Measurements from ENCODE around the gene SRSF1. TPM values are rescaled to one million over a fixed set of nuclear protein-coding genes. Genes with fewer than 3 reads are reported as not detected.

SRSF1 gene
- total and polyA plus RNA-seq, 2 of the 4 experiments (the other 2 are of a cell fraction), result 190 to 357 TPM

GRCh38 chr17:57993471-57994365 is 13.3 kb downstream of the SRSF1 start:
- H3K27ac ChIP-seq (ENCODE audit: insufficient read depth, low read length), result no peak overlapping the region
- ATAC-seq (ENCODE audit: low read depth) (no peak), DNase-seq (no peak)
- intact Hi-C loops (cut with micrococcal nuclease), result loop anchor here (2.0 kb wide), 2 partner anchors 101 to 863 kb away; no protein-coding TSS in a partner anchor
- H3K4me3 ChIP-seq (ENCODE audit: insufficient read depth, low read depth, low read length), result no peak overlapping the region
- H3K23ac ChIP-seq (ENCODE audit: low read depth, low read length), result no peak overlapping the region
- ChIA-PET POLR2A (ENCODE audit: unreplicated experiment) (interaction anchor here (0.8 kb wide), 1 partner anchor 113 kb away, joined by 3 read pairs; no protein-coding TSS in a partner anchor), CTCF (interaction anchor here (1.1 to 1.8 kb wide), 2 partner anchors 45 to 135 kb away, joined by 3 to 11 read pairs; no protein-coding TSS in a partner anchor)
- H3K4ac ChIP-seq (ENCODE audit: low read depth, low read length), result no peak overlapping the region
- 0 out of 2 replicates have a peak overlapping the region, but pooled peaks have one; percentile 50 for H4K5ac ChIP-seq (ENCODE audit: low read depth, low read length)
- no peak overlapping the region; the same call in 1 of the 2 replicates for H3K9ac ChIP-seq (ENCODE audit: low read depth, low read length)
- no peaks in the 10 kb centered on the region; the same call in 1 of the 2 replicates for H3K9me1 ChIP-seq (ENCODE audit: insufficient read depth, low read length)
- H2AK5ac ChIP-seq (ENCODE audit: low read depth, low read length), result no peak overlapping the region
- H4K20me1 ChIP-seq (ENCODE audit: insufficient read depth, low read length), result no peaks in the 10 kb centered on the region
- H3K79me1 ChIP-seq (ENCODE audit: low read depth in 1 of 2, low read length in 2 of 2), result peaks cover 10 to 36% of the 10 kb centered on the region in 2 experiments; a peak in 3 of 4 replicates
- peak overlapping the region in 1 of 2 experiments; percentile 5; a peak in 1 of 4 replicates for H4K8ac ChIP-seq (ENCODE audit: low read depth in 2 of 2, low read length in 2 of 2)
- H2BK5ac ChIP-seq (ENCODE audit: low read depth, low read length, poor library complexity, severe bottlenecking), result no peak overlapping the region
- peaks cover 6% of the 10 kb centered on the region for H3K36me3 ChIP-seq (ENCODE audit: control insufficient read depth, insufficient read depth, low read length)
- no peaks in the 10 kb centered on the region for H3K9me3 ChIP-seq (ENCODE audit: control insufficient read depth, insufficient read depth, low read length)
- no peaks in the 10 kb centered on the region for H3K27me3 ChIP-seq (ENCODE audit: control insufficient read depth, insufficient read depth, low read length)
- no peak overlapping the region for H2AFZ ChIP-seq (replicated peaks; ENCODE audit: low read length, poor library complexity)
- no peak overlapping the region for H3K56ac ChIP-seq (ENCODE audit: extremely low read depth, insufficient read depth, low read length)
- no peak overlapping the region for H2AK9ac ChIP-seq (replicated peaks; ENCODE audit: low read depth, low read length, poor library complexity)
- BruUV-seq (replicated peaks), result no TSS peak
- H2BK20ac ChIP-seq (ENCODE audit: low read depth, low read length), result no peak overlapping the region
- dilution Hi-C loops (cut with HindIII; ENCODE audit: low sequenced_read_pairs, unreplicated experiment), result loop anchor here (25.0 kb wide), 1 partner anchor 131 kb away; the partner anchor contains the start of gene MRPS23
- no CpG with 5 or more reads among the region's 3 CpGs for WGBS, 2 experiments (ENCODE audit: extremely low coverage in 2 of 2, insufficient read length in 1 of 2)
- in situ Hi-C loops (cut with MboI; ENCODE audit: low sequenced_read_pairs), result no loop called here
- no peak overlapping the region for H3K14ac ChIP-seq (replicated peaks; ENCODE audit: low read depth, low read length)
- no peak overlapping the region for H4K91ac ChIP-seq (ENCODE audit: insufficient read depth, low read depth, low read length)
- H3K4me1 ChIP-seq (ENCODE audit: control insufficient read depth, insufficient read depth, low read length), result peaks cover 6% of the 10 kb centered on the region
- no peak overlapping the region for H2BK15ac ChIP-seq (ENCODE audit: low read depth, low read length)
- no peak overlapping the region for H3K4me2 ChIP-seq (ENCODE audit: low read depth, low read length)
- H2BK120ac ChIP-seq (ENCODE audit: low read depth, low read length), result no peak overlapping the region
- H3K18ac ChIP-seq (ENCODE audit: low read depth, low read length), result no peak overlapping the region; the same call in 1 of the 2 replicates
- no peak for TF ChIP-seq CHD1 (IDR thresholded peaks at IDR 0.05; ENCODE audit: low read depth, low read length)
- TF ChIP-seq MAFK (IDR thresholded peaks at IDR 0.05; ENCODE audit: low read depth, low read length), result no peak
- TF ChIP-seq POLR2A (IDR thresholded peaks at IDR 0.05; ENCODE audit: low read depth, low read length), result no peak; the same call in 1 of the 2 replicates
- TF ChIP-seq RFX5 (IDR thresholded peaks at IDR 0.05; ENCODE audit: low read depth, low read length), result no peak
- no peak for TF ChIP-seq BHLHE40 (IDR thresholded peaks at IDR 0.05; ENCODE audit: low read depth, low read length)
- TF ChIP-seq USF2 (IDR thresholded peaks at IDR 0.05; ENCODE audit: low read depth, low read length), result no peak
- no peak for TF ChIP-seq RCOR1 (IDR thresholded peaks at IDR 0.05; ENCODE audit: insufficient replicate concordance, low read length)
- TF ChIP-seq CTCF (conservative IDR thresholded peaks at IDR 0.05; ENCODE audit: low read depth, low read length), result no peak
- no peak for TF ChIP-seq FOS (IDR thresholded peaks at IDR 0.05; ENCODE audit: low read depth, low read length)
- no peak for TF ChIP-seq ELK1 (IDR thresholded peaks at IDR 0.05; ENCODE audit: borderline replicate concordance, low read depth, low read length)
- no peak for TF ChIP-seq RAD21 (IDR thresholded peaks at IDR 0.05; ENCODE audit: low read length)
- TF ChIP-seq SMC3 (IDR thresholded peaks at IDR 0.05; ENCODE audit: low read depth, low read length), result no peak
- no peak for TF ChIP-seq NFE2L2 (IDR thresholded peaks at IDR 0.05; ENCODE audit: low read depth, low read length)
- no peak for TF ChIP-seq CEBPB (IDR thresholded peaks at IDR 0.05; ENCODE audit: low read depth, low read length)

Data from IMR-90 (cell line).